Measurements from ENCODE around the gene PHF2.

PHF2 gene

DNA sequence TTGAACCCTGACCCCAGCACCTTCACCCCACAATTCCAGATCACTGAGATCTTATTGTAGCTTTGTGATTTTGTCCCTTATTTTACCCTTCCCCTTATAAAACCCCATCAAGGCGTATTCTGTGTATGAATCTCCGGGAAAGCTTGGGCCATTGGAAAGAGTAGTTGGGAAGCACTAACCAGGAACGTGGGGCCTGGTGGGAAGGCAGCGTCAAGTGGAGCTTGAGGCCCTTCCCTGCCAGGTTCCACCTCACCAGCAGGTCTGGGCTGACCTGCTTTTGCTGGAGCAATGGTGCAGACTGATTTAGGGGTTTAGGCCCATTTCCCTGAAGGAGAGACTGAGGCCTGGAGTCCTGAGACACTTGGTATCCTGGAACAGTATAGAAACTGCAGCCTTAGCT lies 9.3 kb downstream of the PHF2 start:
- no peak overlapping the region for H3K4me3 ChIP-seq (ENCODE audit: low read depth, low read length)

DNA sequence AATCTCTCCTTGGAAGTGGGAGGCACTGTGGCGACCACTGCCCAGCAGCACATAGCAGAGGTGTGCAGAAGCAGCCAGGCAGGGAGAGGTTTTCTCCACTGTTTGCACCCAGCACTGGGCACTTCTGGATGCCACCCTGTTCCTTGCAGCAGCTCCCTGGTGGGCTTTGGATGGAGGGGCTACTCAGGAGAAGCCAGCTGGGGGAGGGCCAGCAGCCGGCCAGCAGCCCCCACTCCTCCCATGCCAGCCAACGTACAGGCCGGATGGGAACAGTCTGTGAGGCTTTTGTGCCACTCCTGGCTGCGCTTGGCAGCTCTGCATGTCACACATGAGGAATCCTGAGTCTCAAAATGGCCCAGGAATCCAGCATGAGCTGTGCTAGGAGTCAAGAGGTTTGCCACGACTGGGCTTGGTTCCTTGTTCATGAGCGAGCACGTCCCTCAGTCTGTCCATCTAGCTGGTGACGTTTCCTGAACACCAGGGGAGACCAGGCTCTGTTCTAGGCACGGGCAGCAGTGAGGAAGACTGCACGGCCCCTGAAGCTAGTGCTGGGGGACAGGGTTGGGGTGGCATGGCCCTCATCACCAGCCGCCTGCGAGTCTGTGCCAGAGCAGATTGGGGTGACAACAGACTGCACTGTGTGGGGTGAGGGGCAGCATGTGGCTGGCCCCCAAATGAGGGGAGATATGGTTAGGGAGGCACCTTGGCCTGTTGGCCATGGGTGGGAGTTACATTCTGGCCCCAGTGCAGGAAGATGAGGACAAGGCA lies 10.1 kb downstream of the PHF2 start:
- H3K4me3 ChIP-seq (ENCODE audit: low read depth, low read length) = no peak overlapping the region

DNA sequence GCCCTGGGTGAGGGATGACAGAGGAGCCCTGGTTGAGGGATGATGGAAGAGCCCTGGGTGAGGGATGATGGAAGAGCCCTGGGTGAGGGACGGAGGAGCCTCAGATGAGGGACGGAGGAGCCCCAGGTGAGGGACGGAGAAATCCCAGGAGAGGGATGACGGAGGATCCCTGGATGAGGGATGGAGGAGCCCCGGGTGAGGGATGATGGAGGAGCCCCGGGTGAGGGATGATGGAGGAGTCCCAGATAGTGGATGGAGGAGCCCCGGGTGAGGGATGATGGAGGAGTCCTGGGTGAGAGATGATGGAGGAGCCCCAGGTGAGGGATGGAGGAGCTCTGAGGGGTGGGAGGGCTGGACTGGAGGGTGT lies 10.9 kb downstream of the PHF2 start:
- no peak overlapping the region for H3K4me3 ChIP-seq (ENCODE audit: low read depth, low read length)

DNA sequence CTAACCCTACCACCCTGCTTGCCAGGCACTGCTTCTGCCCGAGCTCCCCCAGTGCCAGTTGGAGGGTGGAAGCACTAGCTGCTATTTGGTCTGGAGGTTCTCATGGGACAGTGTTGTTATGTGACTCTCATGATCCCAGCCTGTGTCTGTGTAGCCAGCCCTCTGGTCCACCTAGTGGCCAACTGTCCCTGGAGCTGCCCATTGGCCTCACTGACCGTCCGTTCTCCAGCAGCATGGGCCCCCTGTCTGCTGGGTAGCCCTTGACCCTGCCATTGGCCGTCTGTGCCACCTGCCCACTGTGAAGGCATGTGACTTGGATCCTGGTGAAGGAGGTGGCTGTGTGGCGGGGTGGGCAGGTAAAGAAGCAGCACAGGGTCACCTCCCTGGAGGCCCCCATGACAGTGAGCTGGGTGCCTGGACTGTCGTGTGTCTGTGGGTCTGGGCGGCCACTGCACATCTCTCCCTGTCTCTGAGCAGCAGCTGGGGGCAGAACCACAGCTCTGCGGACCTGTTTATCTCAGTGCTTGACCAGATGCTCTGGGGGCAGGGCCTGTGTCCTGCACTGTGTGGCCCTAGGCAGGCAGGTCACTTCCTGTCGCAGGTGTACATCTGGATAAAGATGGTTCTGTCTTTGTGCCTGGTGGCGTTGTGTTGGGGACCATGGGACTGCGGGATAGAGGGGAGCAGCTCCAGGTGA lies 11.4 kb downstream of the PHF2 start:
- no peak overlapping the region for H3K4me3 ChIP-seq (ENCODE audit: low read depth, low read length)

DNA sequence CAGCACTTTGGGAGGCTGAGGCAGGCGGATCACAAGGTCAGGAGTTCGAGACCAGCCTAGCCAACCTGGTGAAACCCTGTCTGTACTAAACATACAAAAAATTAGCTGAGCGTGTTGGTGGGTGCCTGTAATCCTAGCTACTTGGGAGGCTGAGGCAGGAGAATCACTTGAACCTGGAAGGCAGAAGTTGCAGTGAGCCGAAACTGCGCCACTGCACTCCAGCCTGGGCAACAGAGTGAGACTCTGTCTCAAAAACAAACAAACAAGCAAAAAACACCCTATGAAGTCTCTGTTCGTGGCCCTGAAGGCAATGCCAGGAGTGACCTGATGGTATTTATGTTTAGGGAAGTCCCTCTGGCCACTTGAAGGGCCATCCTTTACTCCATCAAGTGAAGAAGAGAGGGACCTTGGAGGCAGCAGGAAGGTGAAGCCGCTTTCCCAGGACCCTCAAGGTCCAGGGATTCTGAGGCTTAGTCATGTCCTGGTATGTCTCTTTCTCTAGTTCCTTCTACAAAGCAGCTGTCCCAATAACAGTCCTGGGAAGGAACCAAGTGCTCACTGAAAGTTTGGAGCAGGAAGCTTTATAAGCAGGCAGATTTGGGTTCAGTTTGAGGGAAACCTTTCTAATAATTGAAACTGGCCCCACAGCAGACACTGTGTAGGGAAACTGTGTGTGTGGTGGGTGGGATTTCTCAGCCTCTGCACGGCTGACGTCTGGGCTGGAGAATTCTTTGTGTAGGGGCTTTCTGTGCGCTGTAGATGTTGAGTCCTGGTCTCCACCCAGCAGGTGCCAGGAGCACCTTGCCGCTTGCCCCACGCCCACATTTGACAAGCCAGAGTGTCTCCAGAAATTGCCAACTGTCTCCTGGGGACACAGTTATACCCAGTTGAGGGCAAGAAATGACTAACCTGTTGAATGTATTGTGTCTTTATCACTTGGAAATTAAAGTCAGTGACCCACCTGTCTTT lies 12.5 kb downstream of the PHF2 start:
- H3K4me3 ChIP-seq (ENCODE audit: low read depth, low read length) = no peak overlapping the region

DNA sequence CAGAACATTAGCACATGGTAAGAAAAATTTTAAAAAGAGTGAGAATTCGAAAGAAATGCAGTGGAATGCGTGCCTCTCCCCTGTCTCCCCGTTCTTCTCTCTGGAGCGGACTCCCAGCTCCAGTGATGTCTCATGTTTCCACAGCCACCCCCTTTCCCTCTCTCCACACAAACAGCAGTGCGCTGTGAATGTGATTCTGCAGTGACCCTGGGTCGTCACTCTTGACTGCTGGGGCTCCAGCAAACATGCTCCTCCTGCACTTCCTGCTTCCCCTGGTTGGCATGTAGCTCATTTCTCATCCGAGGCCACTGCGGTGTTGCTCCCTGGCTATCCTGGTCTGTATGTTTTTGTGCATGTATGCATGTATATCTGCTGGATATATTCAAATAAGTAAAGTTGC lies 13.3 kb downstream of the PHF2 start:
- H3K4me3 ChIP-seq (ENCODE audit: low read depth, low read length) = no peak overlapping the region

DNA sequence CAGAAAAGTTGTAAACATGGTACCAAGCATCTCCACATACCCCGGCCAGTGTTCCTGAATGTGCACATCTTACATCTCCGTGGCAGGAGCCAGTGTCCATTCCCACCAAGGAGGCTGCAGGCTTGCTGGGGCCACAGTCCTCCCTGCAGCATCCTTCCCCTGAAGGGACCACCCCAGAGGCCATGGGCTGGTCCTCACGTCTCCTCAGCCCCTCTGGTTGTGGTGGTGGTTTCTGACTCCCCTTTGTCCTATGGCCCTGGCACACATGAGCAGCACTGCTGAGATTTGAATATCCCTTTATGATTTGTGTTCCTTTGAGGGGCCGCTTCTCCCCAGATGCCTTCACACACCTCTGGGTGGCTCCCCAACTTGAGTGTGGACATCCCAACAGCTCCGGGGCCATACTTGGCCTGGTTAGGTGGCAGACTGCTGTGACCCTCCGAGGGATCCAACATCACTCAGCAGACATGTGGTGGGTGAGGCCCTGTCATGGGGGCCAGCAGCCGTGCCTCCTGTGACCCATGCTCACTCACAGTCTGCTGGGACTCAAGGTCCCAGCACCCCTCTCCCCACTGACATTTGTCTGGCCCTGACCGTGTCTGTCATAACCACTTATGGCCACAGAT lies 14.3 kb downstream of the PHF2 start:
- H3K4me3 ChIP-seq (ENCODE audit: low read depth, low read length) = no peak overlapping the region

DNA sequence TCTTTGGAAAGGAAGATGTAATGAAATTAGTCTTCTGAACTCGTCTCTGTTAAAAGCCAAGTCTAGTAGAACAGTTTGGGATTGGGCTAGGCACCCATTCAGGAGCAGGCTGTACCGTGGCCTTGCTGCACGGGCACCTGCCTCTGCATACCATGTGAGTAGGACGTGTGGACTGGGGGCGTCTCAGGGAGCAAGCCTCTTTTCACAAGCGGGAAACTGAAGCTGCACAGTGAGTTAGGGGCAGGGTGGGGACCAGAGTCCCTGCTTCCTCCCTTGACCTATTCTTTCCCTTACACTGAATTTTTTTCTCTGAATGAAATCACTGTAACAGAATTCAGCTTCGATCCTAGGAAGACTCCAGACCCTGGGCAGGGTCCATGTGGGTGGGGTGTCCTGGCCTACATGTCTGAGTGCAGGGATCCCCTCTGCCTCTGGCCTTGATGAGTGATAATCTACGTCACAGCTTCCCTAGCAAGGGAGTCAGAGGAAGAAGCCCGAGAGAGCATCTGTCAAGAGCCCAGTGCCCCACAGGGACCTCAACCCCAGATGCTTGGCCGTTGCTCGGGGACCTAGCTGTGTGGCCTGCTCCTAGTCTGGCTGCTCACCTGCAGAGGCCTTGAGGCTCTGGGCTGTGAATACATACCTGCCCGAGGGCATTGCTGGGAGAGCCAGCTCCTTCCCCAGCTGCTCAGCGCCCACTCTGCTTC lies 15.1 kb downstream of the PHF2 start:
- no peak overlapping the region for H3K4me3 ChIP-seq (ENCODE audit: low read depth, low read length)

DNA sequence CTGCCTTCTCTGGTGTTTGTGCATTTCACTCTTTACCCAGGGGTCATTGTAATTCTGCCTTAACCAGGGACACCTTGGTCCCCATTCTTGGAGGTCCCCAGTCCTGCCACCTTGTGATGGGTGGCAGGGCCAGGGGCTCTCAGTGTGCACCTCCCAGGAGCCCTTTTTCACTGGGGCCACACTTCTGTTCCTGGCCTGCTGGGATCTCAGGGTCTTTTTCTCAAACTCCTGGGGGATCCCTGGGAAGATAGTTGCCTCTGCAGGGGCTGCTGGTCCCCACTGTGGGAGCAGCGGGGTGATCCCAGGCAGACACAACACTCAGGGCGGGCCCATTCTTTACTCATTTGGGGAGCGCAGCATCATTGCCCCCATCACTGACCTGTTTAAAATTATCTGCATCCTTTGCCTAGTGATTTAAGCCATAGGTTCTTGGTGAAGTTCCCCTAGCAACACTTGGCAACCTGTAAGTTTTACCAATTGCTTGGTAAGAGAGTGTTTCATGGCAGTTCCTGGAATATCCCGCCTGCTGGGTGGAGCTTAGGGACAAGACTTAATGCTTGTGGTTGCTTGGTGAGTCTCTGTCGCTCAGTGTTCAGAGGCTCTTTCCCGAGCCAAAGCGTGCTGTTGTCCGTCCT lies 15.7 kb downstream of the PHF2 start:
- H3K4me3 ChIP-seq (ENCODE audit: low read depth, low read length) = no peak overlapping the region

DNA sequence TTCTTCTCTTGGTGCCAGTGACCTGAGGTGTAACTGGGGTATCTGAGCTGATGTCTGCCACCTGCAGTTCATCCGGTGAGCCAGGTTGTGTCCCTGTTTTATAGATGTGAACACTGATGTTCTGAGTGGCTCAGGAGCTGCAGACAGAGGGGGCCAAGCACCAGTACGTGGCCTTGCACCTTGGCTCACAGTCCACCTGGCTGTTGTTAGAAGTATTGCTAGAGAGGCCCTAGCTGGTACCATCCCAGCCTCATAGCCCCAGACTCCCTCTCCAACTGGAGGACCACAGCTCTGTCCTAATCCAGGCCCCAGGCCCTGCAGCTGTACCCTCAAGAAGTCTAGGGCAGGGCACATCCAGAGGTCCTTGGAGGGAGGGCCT lies 16.2 kb downstream of the PHF2 start:
- no peak overlapping the region for H3K4me3 ChIP-seq (ENCODE audit: low read depth, low read length)

DNA sequence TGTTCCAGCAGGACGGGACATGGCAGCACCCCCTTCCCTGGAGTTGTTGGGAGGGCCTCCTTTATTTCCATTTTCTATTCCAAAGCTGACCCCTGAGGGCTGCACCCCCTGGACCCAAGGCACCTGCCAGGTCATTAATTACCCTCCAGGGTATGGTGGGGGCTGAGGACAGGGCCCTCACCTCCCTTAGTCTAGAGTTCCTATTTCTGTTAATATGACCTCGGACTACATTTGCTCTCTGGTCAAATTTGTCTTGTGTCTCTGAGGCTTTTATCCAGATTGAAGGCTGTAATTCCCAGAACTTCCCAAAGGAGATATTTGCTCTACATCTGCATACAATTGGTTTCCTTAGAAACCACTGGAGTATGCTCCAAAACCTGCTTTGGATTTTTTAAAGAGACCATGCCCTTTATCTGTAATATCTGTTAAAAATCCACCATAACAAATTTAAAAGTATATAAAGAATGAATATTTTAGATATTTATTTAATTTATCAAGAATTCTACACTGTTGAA lies 16.8 kb downstream of the PHF2 start:
- no peak overlapping the region for H3K4me3 ChIP-seq (ENCODE audit: low read depth, low read length)

DNA sequence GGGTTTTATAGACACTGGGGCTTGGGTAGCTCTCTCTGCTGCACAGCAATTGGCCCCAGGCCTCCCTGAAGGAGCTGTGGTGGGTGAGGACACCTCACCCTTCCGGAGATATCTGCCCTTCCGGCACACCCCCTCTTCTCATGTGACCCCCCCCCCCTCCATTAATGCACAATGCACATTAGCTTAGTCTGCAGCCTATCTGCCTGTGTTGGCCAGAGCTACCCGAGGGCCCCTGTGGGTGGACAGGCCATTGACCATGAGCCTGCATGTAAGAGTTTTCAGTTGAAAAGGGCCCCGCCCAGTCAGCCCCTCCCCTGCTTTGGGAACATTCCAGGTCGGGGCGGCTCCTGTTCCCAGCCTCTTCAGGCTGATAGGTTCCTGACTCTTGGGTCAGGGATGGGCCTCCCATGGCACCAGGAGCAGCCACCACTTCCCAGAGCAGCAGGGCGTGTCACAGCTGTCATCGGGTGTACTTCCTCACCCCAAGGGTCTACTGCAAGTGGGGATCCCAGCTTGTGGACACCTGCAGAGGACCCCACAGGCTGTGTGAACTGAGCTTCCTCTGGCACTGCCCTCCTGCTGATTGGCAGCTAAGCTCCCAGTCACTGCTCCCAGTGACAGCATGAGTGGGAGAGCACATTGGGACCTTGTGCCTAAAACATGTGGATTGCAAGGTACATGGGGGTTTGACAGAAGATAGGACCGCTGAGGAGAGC lies 17.8 kb downstream of the PHF2 start:
- no peak overlapping the region for H3K4me3 ChIP-seq (ENCODE audit: low read depth, low read length)

DNA sequence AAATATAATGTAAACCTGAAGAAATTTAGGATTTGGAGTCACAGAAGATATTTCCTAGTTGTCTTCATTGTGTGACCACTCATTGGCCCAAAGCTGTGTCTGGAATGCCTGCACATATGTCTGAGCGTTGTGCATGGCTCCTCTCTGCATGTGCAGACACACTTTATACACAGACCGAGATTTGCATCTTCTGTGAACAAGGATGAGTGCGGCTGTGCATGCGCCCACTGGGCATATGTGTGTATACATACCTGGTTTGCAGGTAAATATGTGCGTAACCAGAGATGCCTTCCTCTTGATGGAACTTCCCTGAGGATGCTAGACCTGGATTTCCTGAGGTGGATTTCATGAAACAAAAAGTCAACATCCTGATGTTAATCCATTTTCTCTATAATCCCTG lies 19.1 kb downstream of the PHF2 start:
- no peak overlapping the region for H3K4me3 ChIP-seq (ENCODE audit: low read depth, low read length)

DNA sequence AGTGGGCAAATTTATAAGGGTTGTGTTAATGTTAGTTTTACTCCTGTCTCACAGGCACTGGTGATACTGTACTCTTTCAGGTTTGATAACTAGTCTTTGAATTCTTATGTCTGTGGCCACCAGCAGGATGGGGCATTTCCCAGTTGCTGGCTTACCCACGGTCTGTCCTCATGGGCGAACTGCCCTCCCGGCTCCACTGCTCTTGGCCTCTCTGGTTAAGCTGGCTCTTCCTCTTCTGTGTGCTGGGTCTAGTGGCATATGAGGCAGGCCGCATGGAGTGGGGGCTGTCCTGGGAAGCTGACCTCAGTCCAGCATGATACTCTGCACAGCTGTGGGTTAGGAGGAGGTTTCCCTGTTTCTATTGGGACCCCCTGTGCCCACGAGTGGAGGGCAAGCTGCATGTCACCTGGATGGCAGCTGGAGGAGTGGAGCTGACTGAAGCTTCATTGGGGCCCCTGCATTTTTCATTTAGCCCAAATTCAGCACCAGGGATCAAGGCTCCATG lies 19.5 kb downstream of the PHF2 start:
- H3K4me3 ChIP-seq (ENCODE audit: low read depth, low read length) = no peak overlapping the region

DNA sequence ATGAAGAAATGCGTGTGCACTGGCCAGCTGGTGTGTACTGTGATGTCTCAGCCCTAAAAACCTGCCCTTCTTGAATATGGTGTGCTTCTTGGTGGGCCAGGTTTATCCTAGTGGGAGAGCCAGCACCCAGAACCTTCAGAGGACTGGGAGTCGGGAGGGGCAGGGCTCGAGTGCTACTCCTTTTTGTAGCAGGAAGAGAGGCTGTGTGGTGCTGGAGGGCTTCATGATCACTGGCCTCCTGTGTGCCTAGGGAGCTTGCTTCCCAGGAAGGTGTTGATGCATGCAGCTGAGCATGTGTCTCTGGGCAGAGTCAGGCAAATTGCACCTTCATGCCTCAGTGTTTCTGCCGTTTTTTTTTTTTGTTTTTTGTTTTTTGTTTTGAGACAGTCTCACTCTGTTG lies 20.0 kb downstream of the PHF2 start:
- H3K4me3 ChIP-seq (ENCODE audit: low read depth, low read length) = no peak overlapping the region

DNA sequence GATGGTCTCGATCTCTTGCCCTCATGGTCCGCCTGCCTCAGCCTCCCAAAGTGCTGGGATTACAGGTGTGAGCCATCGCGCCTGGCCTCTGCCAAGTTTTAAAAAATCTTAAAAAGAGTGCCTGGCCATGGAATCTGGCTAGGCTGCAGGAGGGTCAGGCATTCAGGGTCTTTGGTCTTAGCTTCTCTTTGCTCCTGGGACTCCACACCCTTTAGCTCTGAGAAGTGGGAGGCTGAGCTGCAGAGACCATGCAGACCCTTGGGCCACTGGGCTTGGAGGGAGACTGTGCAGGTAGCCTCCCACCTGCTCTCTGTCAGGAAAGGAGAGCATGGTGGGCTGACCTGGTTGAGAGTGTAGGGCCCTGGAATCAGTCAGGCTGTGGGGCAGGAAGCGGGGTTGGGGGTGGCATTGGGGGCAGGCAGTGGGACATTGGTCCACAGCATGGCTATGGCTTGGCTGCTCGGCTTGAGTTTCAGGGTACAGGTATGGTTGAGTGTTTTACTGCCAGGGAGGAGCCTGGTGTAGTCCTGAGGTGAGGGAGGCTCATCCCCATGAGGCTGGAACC lies 20.8 kb downstream of the PHF2 start:
- no peak overlapping the region for H3K4me3 ChIP-seq (ENCODE audit: low read depth, low read length)

DNA sequence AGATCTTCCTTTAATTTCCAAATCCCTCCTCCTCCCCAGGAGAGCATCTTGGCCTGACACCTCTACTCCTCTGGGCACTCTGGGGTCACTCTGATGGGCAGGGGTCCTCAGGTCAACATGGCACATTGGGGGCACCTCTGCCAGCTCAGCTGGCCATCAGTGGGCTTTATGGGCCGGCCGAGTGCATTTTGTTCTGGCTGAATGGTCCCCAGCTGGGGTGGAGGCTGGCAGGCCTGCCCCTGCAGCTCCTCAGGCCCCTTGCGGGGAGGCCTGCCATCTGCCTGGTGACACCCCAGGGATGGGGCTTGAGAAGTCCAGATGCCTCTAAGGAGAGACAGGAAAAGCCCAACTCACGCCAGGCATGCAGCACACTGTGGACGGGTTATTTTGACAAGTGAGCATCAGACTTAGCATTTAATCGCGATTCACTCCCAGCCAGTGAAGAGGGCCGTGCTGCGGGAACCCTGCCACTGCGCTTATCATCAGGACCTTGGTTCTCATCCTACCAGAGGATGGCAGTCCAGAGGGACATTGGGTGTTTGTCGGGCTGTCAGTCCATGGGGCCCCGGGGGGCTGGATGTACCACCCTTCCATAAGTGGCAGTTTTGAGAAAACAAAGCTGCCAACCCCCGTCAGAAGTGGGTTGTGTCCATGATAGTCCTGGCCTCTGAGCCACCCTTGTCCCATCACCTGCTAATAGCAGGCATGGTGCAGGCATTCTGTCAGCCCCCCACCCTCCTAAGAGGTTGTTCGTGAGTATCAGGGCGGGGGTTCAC lies 21.7 kb downstream of the PHF2 start:
- no peak overlapping the region for H3K4me3 ChIP-seq (ENCODE audit: low read depth, low read length)

DNA sequence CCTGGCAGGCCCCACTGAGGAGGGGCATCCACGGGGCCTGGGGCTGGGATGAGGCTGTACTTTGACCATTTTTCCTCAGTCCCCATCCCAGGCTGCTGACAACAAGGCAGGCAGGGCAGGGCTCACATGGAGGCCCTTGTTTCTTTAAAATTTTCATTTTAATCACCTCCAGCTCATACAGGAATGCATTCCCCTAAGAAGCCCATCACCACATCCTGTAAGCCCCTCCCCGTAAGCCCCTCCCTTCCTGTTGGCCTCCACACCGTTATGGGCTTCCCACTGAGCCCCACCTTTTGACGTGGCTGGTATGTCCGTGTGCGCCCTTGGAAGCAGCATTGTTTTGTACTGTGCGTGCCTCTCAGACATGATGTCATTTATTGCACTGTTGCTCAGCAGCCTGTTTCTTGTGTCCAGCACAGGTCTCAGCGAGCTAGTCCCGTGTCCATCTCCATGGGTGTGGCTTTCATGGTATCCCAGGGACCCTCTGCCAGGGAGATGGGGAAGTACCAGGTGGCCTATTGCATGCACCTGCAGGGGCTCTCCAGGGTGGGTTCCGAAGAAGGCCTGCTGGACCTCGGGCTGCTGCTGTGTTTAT lies 22.4 kb downstream of the PHF2 start:
- H3K4me3 ChIP-seq (ENCODE audit: low read depth, low read length) = no peak overlapping the region

All from iPS-11a (cell line).